ENCODE results near the gene JAKMIP3.
"Not testable (repeated sequence)": the region's sequence is repeated elsewhere in the genome, so short reads cannot be mapped to it uniquely, and the experiment has no call there.

The JAKMIP3 gene

GRCh38 chr10:132070724-132071123 lies 5.0 kb downstream of the JAKMIP3 start:
- TF ChIP-seq SUZ12 (IDR thresholded peaks at IDR 0.05) (no peak), PKNOX1 (IDR thresholded peaks at IDR 0.05) (no peak), BHLHE40 (IDR thresholded peaks at IDR 0.05; ENCODE audit: borderline replicate concordance) (no peak), FOXK2 (IDR thresholded peaks at IDR 0.05) (no peak), L3MBTL2 (conservative IDR thresholded peaks at IDR 0.05) (no peak), FOXM1 (IDR thresholded peaks at IDR 0.05; ENCODE audit: borderline replicate concordance) (no peak), NFRKB (IDR thresholded peaks at IDR 0.05) (no peak), ARNT (IDR thresholded peaks at IDR 0.05) (no peak), HDGF (IDR thresholded peaks at IDR 0.05; ENCODE audit: borderline replicate concordance) (no peak)
- ChIA-PET CTCF (no interaction called here), POLR2A (no interaction called here)
- no peak for DNase-seq (ENCODE audit: extremely low spot score)

- TF ChIP-seq FOXK2 (IDR thresholded peaks at IDR 0.05) (no peak), SUZ12 (IDR thresholded peaks at IDR 0.05) (no peak), ZNF384 (IDR thresholded peaks at IDR 0.05) (no peak), FOXM1 (IDR thresholded peaks at IDR 0.05; ENCODE audit: borderline replicate concordance) (no peak)
- POLR2A ChIA-PET: no interaction called here
- DNase-seq (ENCODE audit: extremely low spot score): no peak
- CTCF ChIA-PET: no interaction called here
These were observed 5.9 kb downstream of the JAKMIP3 start for GRCh38 chr10:132071667-132072066.

- POLR2A ChIA-PET: no interaction called here
- TF ChIP-seq CTBP1 (IDR thresholded peaks at IDR 0.05; ENCODE audit: borderline replicate concordance): no peak
- no peak for TF ChIP-seq ELF4 (IDR thresholded peaks at IDR 0.05)
- no peak for TF ChIP-seq FOXA1 (IDR thresholded peaks at IDR 0.05)
- TF ChIP-seq SUZ12 (IDR thresholded peaks at IDR 0.05): no peak
- CTCF ChIA-PET: no interaction called here
- DNase-seq (ENCODE audit: extremely low spot score): no peak
These were observed 10.3 kb downstream of the JAKMIP3 start for GRCh38 chr10:132075909-132076577.

GRCh38 chr10:132076578-132077081 lies 10.9 kb downstream of the JAKMIP3 start:
- POLR2A ChIA-PET: no interaction called here
- TF ChIP-seq FOXA1 (IDR thresholded peaks at IDR 0.05) (no peak), ELF4 (IDR thresholded peaks at IDR 0.05) (no peak), BHLHE40 (IDR thresholded peaks at IDR 0.05; ENCODE audit: borderline replicate concordance) (no peak), L3MBTL2 (conservative IDR thresholded peaks at IDR 0.05) (no peak), SUZ12 (IDR thresholded peaks at IDR 0.05) (no peak), PKNOX1 (IDR thresholded peaks at IDR 0.05) (no peak), NFRKB (IDR thresholded peaks at IDR 0.05) (no peak), FOXK2 (IDR thresholded peaks at IDR 0.05) (no peak), CTBP1 (IDR thresholded peaks at IDR 0.05; ENCODE audit: borderline replicate concordance) (no peak), ARNT (IDR thresholded peaks at IDR 0.05) (no peak), LEF1 (IDR thresholded peaks at IDR 0.05; ENCODE audit: borderline replicate concordance) (no peak), FOXM1 (IDR thresholded peaks at IDR 0.05; ENCODE audit: borderline replicate concordance) (no peak), TARDBP (IDR thresholded peaks at IDR 0.05) (no peak), HDGF (IDR thresholded peaks at IDR 0.05; ENCODE audit: borderline replicate concordance) (no peak), ZNF384 (IDR thresholded peaks at IDR 0.05) (no peak)
- DNase-seq (ENCODE audit: extremely low spot score): no peak
- CTCF ChIA-PET: no interaction called here

- CTCF ChIA-PET: no interaction called here
- TF ChIP-seq CTBP1 (IDR thresholded peaks at IDR 0.05; ENCODE audit: borderline replicate concordance): no peak
- POLR2A ChIA-PET: no interaction called here
- no peak for DNase-seq (ENCODE audit: extremely low spot score)
These were observed 11.3 kb downstream of the JAKMIP3 start for GRCh38 chr10:132077091-132077490.

GRCh38 chr10:132078746-132079345 lies 13.1 kb downstream of the JAKMIP3 start:
- CTCF ChIA-PET: no interaction called here
- TF ChIP-seq NFRKB (IDR thresholded peaks at IDR 0.05): no peak
- TF ChIP-seq FOXM1 (IDR thresholded peaks at IDR 0.05; ENCODE audit: borderline replicate concordance): no peak
- TF ChIP-seq SUZ12 (IDR thresholded peaks at IDR 0.05): no peak
- TF ChIP-seq ZNF384 (IDR thresholded peaks at IDR 0.05): no peak
- TF ChIP-seq ELF4 (IDR thresholded peaks at IDR 0.05): no peak
- TF ChIP-seq FOXK2 (IDR thresholded peaks at IDR 0.05): no peak
- no peak for TF ChIP-seq BHLHE40 (IDR thresholded peaks at IDR 0.05; ENCODE audit: borderline replicate concordance)
- no peak for TF ChIP-seq FOXA1 (IDR thresholded peaks at IDR 0.05)
- TF ChIP-seq LEF1 (IDR thresholded peaks at IDR 0.05; ENCODE audit: borderline replicate concordance): no peak
- no peak for TF ChIP-seq TARDBP (IDR thresholded peaks at IDR 0.05)
- no peak for TF ChIP-seq PKNOX1 (IDR thresholded peaks at IDR 0.05)
- DNase-seq (ENCODE audit: extremely low spot score): no peak

GRCh38 chr10:132084384-132084783 lies 18.6 kb downstream of the JAKMIP3 start:
- POLR2A ChIA-PET: not testable (repeated sequence)
- CTCF ChIA-PET: interaction anchor here (0.6 kb wide), 2 partner anchors 82 to 196 kb away, joined by 3 read pairs; no protein-coding TSS in a partner anchor

More at GRCh38 chr10:132078746-132079345, 13.1 kb downstream of the JAKMIP3 start:
- POLR2A ChIA-PET: no interaction called here

GRCh38 chr10:132093236-132093635 lies 27.5 kb downstream of the JAKMIP3 start:
- POLR2A ChIA-PET; DNase-seq (ENCODE audit: extremely low spot score); CTCF ChIA-PET: not testable (repeated sequence)

More at GRCh38 chr10:132084384-132084783, 18.6 kb downstream of the JAKMIP3 start:
- DNase-seq (ENCODE audit: extremely low spot score): not testable (repeated sequence)

Data from HEK293T (cell line).